Measurements from ENCODE around the gene MME. TPM values are rescaled to one million over a fixed set of nuclear protein-coding genes. Genes with fewer than 3 reads are reported as not detected.

Gene MME
- total RNA-seq, 2 donors from 2014 or later: 3.4 to 11.2 TPM

- Histone ChIP-seq H3K27ac (no peak overlapping the region), H3K27me3 (no peaks in the 10 kb centered on the region), H3K4me3 (no peak overlapping the region), H3K4me1 (no peaks in the 10 kb centered on the region), H3K9me3 (no peaks in the 10 kb centered on the region), H3K36me3 (replicated peaks in 1 of 2; ENCODE audit: insufficient read depth in 1 of 2, low read depth in 2 of 2) (no peaks in the 10 kb centered on the region)
- ATAC-seq (no peak), DNase-seq (no peak)
- intact Hi-C loops (cut with DNase I): no loop called here
- TF ChIP-seq CTCF (IDR thresholded peaks at IDR 0.05) (no peak), POLR2A (IDR thresholded peaks at IDR 0.05) (no peak)
- 50 to 61% methylated on average over 1 of the region's 1 CpG for WGBS, 2 donors
These were observed 103.9 kb downstream of the MME start for GRCh38 chr3:155184011-155184410.

- no peak for ATAC-seq
- TF ChIP-seq CTCF (IDR thresholded peaks at IDR 0.05): no peak
- TF ChIP-seq POLR2A (IDR thresholded peaks at IDR 0.05): no peak
- Histone ChIP-seq H3K36me3 (replicated peaks in 1 of 2; ENCODE audit: insufficient read depth in 1 of 2, low read depth in 2 of 2) (no peaks in the 10 kb centered on the region), H3K27me3 (no peaks in the 10 kb centered on the region), H3K4me1 (no peaks in the 10 kb centered on the region), H3K27ac (no peak overlapping the region), H3K4me3 (no peak overlapping the region), H3K9me3 (no peaks in the 10 kb centered on the region)
- whole genome bisulfite sequencing, 2 donors: 83 to 90% methylated on average over 2 of the region's 2 CpGs
- no peak for DNase-seq
- intact Hi-C loops (cut with DNase I): no loop called here
These were observed 105.5 kb downstream of the MME start for GRCh38 chr3:155185631-155186071.

- no peaks in the 10 kb centered on the region for H3K4me1 ChIP-seq
- no peak for ATAC-seq
These were observed 107.9 kb downstream of the MME start for GRCh38 chr3:155188031-155188430.

GRCh38 chr3:155189478-155189877, 109.4 kb downstream of the MME start:
- DNase-seq (no peak), ATAC-seq (no peak)
- WGBS, 2 donors: 66 to 84% methylated on average over 4 of the region's 4 CpGs
- Histone ChIP-seq H3K36me3 (replicated peaks in 1 of 2; ENCODE audit: insufficient read depth in 1 of 2, low read depth in 2 of 2) (no peaks in the 10 kb centered on the region), H3K4me1 (no peaks in the 10 kb centered on the region), H3K27ac (no peak overlapping the region), H3K4me3 (no peak overlapping the region), H3K9me3 (no peaks in the 10 kb centered on the region), H3K27me3 (no peaks in the 10 kb centered on the region)
- TF ChIP-seq CTCF (IDR thresholded peaks at IDR 0.05) (no peak), POLR2A (IDR thresholded peaks at IDR 0.05) (no peak)
- intact Hi-C loops (cut with DNase I): no loop called here

More at GRCh38 chr3:155188031-155188430, 107.9 kb downstream of the MME start:
- no peak overlapping the region for H3K4me3 ChIP-seq
- 59 to 69% methylated on average over 2 of the region's 2 CpGs for WGBS, 2 donors
- no peak overlapping the region for H3K27ac ChIP-seq
- TF ChIP-seq POLR2A (IDR thresholded peaks at IDR 0.05) (no peak), CTCF (IDR thresholded peaks at IDR 0.05) (no peak)
- no peaks in the 10 kb centered on the region for H3K27me3 ChIP-seq
- intact Hi-C loops (cut with DNase I): no loop called here
- H3K9me3 ChIP-seq: no peaks in the 10 kb centered on the region
- no peaks in the 10 kb centered on the region for H3K36me3 ChIP-seq (replicated peaks in 1 of 2; ENCODE audit: insufficient read depth in 1 of 2, low read depth in 2 of 2)
- DNase-seq: no peak

GRCh38 chr3:155190691-155191090, 110.6 kb downstream of the MME start:
- intact Hi-C loops (cut with DNase I): no loop called here
- DNase-seq: no peak

More at GRCh38 chr3:155190691-155191090, 110.6 kb downstream of the MME start:
- Histone ChIP-seq H3K4me1 (no peaks in the 10 kb centered on the region), H3K27ac (no peak overlapping the region), H3K36me3 (replicated peaks in 1 of 2; ENCODE audit: insufficient read depth in 1 of 2, low read depth in 2 of 2) (no peaks in the 10 kb centered on the region), H3K4me3 (no peak overlapping the region), H3K27me3 (no peaks in the 10 kb centered on the region), H3K9me3 (no peaks in the 10 kb centered on the region)
- TF ChIP-seq CTCF (IDR thresholded peaks at IDR 0.05) (no peak), POLR2A (IDR thresholded peaks at IDR 0.05) (no peak)
- ATAC-seq: no peak

Measured in body of pancreas (tissue), 4 donors.